ENCODE data around the gene CCDC150.

The CCDC150 gene

GRCh38 chr2:196613302-196613701, 26.2 kb upstream of the CCDC150 start:
- no peaks in the 10 kb centered on the region for H3K4me1 ChIP-seq (ENCODE audit: control insufficient read depth, low read length)
- H3F3A ChIP-seq (ENCODE audit: control insufficient read depth, insufficient read depth): no peaks in the 10 kb centered on the region
- H3K9me2 ChIP-seq (replicated peaks; ENCODE audit: control insufficient read depth, low read length): no peaks in the 10 kb centered on the region
- H3K79me2 ChIP-seq (ENCODE audit: control insufficient read depth, low read length): no peaks in the 10 kb centered on the region
- TF ChIP-seq, protein P1, sequence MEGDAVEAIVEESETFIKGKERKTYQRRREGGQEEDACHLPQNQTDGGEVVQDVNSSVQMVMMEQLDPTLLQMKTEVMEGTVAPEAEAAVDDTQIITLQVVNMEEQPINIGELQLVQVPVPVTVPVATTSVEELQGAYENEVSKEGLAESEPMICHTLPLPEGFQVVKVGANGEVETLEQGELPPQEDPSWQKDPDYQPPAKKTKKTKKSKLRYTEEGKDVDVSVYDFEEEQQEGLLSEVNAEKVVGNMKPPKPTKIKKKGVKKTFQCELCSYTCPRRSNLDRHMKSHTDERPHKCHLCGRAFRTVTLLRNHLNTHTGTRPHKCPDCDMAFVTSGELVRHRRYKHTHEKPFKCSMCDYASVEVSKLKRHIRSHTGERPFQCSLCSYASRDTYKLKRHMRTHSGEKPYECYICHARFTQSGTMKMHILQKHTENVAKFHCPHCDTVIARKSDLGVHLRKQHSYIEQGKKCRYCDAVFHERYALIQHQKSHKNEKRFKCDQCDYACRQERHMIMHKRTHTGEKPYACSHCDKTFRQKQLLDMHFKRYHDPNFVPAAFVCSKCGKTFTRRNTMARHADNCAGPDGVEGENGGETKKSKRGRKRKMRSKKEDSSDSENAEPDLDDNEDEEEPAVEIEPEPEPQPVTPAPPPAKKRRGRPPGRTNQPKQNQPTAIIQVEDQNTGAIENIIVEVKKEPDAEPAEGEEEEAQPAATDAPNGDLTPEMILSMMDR (IDR thresholded peaks at IDR 0.05; ENCODE audit: low read depth, low read length, poor library complexity, severe bottlenecking): no peak
- no peak for TF ChIP-seq EZH2phosphoT487 (IDR thresholded peaks at IDR 0.05; ENCODE audit: borderline replicate concordance, low read length)
- no peaks in the 10 kb centered on the region for H4K20me1 ChIP-seq (ENCODE audit: control insufficient read depth, insufficient read depth, low read depth, low read length)
- no peak overlapping the region for H3K27ac ChIP-seq (ENCODE audit: low read depth, low read length)
- H3K36me3 ChIP-seq (ENCODE audit: control insufficient read depth, low read length): no peaks in the 10 kb centered on the region
- no peak overlapping the region for H3K4me2 ChIP-seq (ENCODE audit: low read length)
- H3K27me3 ChIP-seq (ENCODE audit: control insufficient read depth, low read length): no peaks in the 10 kb centered on the region
- H3K4me3 ChIP-seq (ENCODE audit: low read length): no peak overlapping the region
- H3K9me3 ChIP-seq (ENCODE audit: control insufficient read depth, insufficient read depth, low read length): no peaks in the 10 kb centered on the region

DNA sequence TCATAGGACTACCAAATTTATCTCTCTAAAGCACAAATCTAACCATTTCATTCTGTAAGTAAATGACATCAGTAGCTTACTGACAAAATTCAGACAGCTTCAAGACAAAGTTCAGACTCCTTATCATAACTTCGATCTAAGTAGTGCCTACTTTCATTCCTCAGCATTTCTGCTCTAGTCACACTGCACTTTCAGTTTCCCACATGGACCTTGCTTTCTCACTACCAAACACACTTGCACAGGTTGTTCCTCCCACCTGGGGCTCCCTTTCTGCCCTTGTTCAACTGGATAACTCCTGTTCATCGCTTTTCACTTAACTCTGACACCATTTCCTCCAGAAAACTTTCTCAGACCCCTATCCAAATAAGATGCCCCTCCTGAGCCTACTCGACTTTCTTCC, 22.1 kb upstream of the CCDC150 start:
- Histone ChIP-seq H3K9me2 (replicated peaks; ENCODE audit: control insufficient read depth, low read length) (no peaks in the 10 kb centered on the region), H3K27me3 (ENCODE audit: control insufficient read depth, low read length) (no peaks in the 10 kb centered on the region), H3K4me1 (ENCODE audit: control insufficient read depth, low read length) (no peaks in the 10 kb centered on the region), H3K27ac (ENCODE audit: low read depth, low read length) (no peak overlapping the region), H3K4me3 (ENCODE audit: low read length) (no peak overlapping the region), H3F3A (ENCODE audit: control insufficient read depth, insufficient read depth) (no peaks in the 10 kb centered on the region), H3K36me3 (ENCODE audit: control insufficient read depth, low read length) (no peaks in the 10 kb centered on the region), H4K20me1 (ENCODE audit: control insufficient read depth, insufficient read depth, low read depth, low read length) (no peaks in the 10 kb centered on the region), H3K79me2 (ENCODE audit: control insufficient read depth, low read length) (no peaks in the 10 kb centered on the region), H3K9me3 (ENCODE audit: control insufficient read depth, insufficient read depth, low read length) (no peaks in the 10 kb centered on the region), H3K4me2 (ENCODE audit: low read length) (no peak overlapping the region)
- TF ChIP-seq EZH2phosphoT487 (IDR thresholded peaks at IDR 0.05; ENCODE audit: borderline replicate concordance, low read length): no peak
- TF ChIP-seq, protein P1 (IDR thresholded peaks at IDR 0.05; ENCODE audit: low read depth, low read length, poor library complexity, severe bottlenecking): no peak

DNA sequence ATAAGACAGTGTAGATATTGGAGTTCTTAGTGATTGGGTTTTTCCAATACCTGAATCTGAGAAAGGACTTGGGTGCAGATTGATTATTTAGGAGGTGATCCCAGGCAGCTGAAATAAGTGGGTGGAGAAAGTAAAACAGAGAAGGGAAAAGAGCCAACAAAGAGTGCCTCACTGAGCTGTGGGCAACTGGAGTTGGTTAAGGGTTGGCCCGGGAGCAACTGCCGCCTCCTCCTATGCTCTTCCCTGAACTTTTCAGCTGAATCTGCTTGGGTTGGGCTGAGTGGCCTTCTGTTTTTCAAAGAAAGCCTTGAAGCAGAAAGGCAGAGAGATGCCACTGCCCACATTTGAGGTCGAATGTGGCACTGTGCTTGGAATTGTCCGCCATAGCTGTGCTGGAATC, 20.9 kb upstream of the CCDC150 start:
- H3K4me3 ChIP-seq (ENCODE audit: low read length): no peak overlapping the region
- H3K9me3 ChIP-seq (ENCODE audit: control insufficient read depth, insufficient read depth, low read length): no peaks in the 10 kb centered on the region
- no peaks in the 10 kb centered on the region for H3K79me2 ChIP-seq (ENCODE audit: control insufficient read depth, low read length)
- no peaks in the 10 kb centered on the region for H3F3A ChIP-seq (ENCODE audit: control insufficient read depth, insufficient read depth)
- no peaks in the 10 kb centered on the region for H3K9me2 ChIP-seq (replicated peaks; ENCODE audit: control insufficient read depth, low read length)
- no peak overlapping the region for H3K4me2 ChIP-seq (ENCODE audit: low read length)
- no peaks in the 10 kb centered on the region for H4K20me1 ChIP-seq (ENCODE audit: control insufficient read depth, insufficient read depth, low read depth, low read length)
- H3K27me3 ChIP-seq (ENCODE audit: control insufficient read depth, low read length): no peaks in the 10 kb centered on the region
- TF ChIP-seq EZH2phosphoT487 (IDR thresholded peaks at IDR 0.05; ENCODE audit: borderline replicate concordance, low read length): no peak
- TF ChIP-seq, protein P1 (IDR thresholded peaks at IDR 0.05; ENCODE audit: low read depth, low read length, poor library complexity, severe bottlenecking): no peak
- H3K4me1 ChIP-seq (ENCODE audit: control insufficient read depth, low read length): no peaks in the 10 kb centered on the region
- no peaks in the 10 kb centered on the region for H3K36me3 ChIP-seq (ENCODE audit: control insufficient read depth, low read length)
- no peak overlapping the region for H3K27ac ChIP-seq (ENCODE audit: low read depth, low read length)

DNA sequence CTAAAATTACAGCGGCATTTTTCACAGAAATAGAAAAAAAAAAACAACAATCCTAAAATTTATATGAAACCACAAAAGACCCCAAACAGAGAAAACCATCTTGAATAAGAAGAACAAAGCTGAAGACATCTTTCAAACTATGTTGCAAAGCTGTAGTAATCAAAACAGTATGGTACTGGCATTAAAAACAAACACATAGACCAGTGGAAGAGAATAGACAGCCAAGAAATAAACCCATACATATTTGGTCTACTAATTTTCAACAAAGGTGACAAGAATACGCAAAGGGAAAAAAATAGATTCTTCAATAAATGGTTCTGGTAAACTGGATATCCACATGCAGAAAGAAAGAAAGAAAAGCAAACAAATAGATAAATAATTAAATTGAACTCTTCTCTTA, 9.0 kb upstream of the CCDC150 start:
- no peaks in the 10 kb centered on the region for H3K27me3 ChIP-seq (ENCODE audit: control insufficient read depth, low read length)
- H3K9me2 ChIP-seq (replicated peaks; ENCODE audit: control insufficient read depth, low read length): no peaks in the 10 kb centered on the region
- no peaks in the 10 kb centered on the region for H3K79me2 ChIP-seq (ENCODE audit: control insufficient read depth, low read length)
- no peak overlapping the region for H3K4me2 ChIP-seq (ENCODE audit: low read length)
- no peaks in the 10 kb centered on the region for H3K4me1 ChIP-seq (ENCODE audit: control insufficient read depth, low read length)
- H3K4me3 ChIP-seq (ENCODE audit: low read length): no peak overlapping the region
- H4K20me1 ChIP-seq (ENCODE audit: control insufficient read depth, insufficient read depth, low read depth, low read length): no peaks in the 10 kb centered on the region
- H3F3A ChIP-seq (ENCODE audit: control insufficient read depth, insufficient read depth): no peaks in the 10 kb centered on the region
- no peaks in the 10 kb centered on the region for H3K36me3 ChIP-seq (ENCODE audit: control insufficient read depth, low read length)
- H3K27ac ChIP-seq (ENCODE audit: low read depth, low read length): no peak overlapping the region
- TF ChIP-seq, protein P1 (IDR thresholded peaks at IDR 0.05; ENCODE audit: low read depth, low read length, poor library complexity, severe bottlenecking): no peak
- no peak for TF ChIP-seq EZH2phosphoT487 (IDR thresholded peaks at IDR 0.05; ENCODE audit: borderline replicate concordance, low read length)
- no peaks in the 10 kb centered on the region for H3K9me3 ChIP-seq (ENCODE audit: control insufficient read depth, insufficient read depth, low read length)

Data from DOHH2 (cell line).